Right lobe of liver (tissue), 6 donors: ENCODE data around the gene TEX54. TPM values are rescaled to one million over a fixed set of nuclear protein-coding genes. Genes with fewer than 3 reads are reported as not detected.
"Not testable (repeated sequence)": the region's sequence is repeated elsewhere in the genome, so short reads cannot be mapped to it uniquely, and the experiment has no call there.

ENCODE experiments used
- ATAC-seq, 4 donors: fragments of 200-7000 bp; cut with Tn5 transposase; one replicate each; pipeline ENCODE4 v1.9.1; 2020; ENCODE audit warnings: mild to moderate bottlenecking in 4 of 4, moderate library complexity in 4 of 4
- DNase-seq, 3 donors: peaks; one replicate each; pipeline ENCODE4 v3.0.0-alpha.2; 2020
- H3K27ac ChIP-seq, 3 donors: fragments of 200-600 bp; one replicate each; pipeline ENCODE4 v1.8.0; 2022
- H3K27me3 ChIP-seq, 2 donors: fragments of 200-600 bp; one replicate each; pipeline ENCODE4 v1.8.0; 2022
- H3K36me3 ChIP-seq, 4 donors: fragments of 200-600 bp; sonication (generic) in 1 of 4; one replicate each; pipeline versions ENCODE4 v1.5.1 to v1.8.0; 2017 to 2022; ENCODE audit warnings: control low read depth in 1 of 4
- H3K4me1 ChIP-seq, 4 donors: fragments of 200-600 bp; sonication (generic) in 1 of 4; one replicate each; pipeline versions ENCODE4 v1.5.1 to v1.8.0; 2017 to 2022; ENCODE audit warnings: control low read depth in 1 of 4
- H3K4me3 ChIP-seq, 3 donors: fragments of 200-600 bp; one replicate each; pipeline ENCODE4 v1.8.0; 2022
- H3K9me3 ChIP-seq, 4 donors: fragments of 200-600 bp; sonication (generic) in 1 of 4; one replicate each; pipeline versions ENCODE4 v1.5.1 to v1.8.0; 2017 to 2022; ENCODE audit warnings: control low read depth in 1 of 4
- POLR2A ChIP-seq: fragments of 450-650 bp; IDR thresholded peaks from one replicate; pipeline ENCODE4 v1.6.1; 2017; ENCODE audit warnings: antibody characterized with exemption, mild to moderate bottlenecking
- WGBS: methylation state at CpG from one replicate; pipeline ENCODE4 v1.1.6; 2018; ENCODE audit warnings: low coverage, low lambda C conversion rate; ENCODE audit not compliant: insufficient coverage; ENCODE audit errors: missing lambda C conversion rate; 5-methylcytosine and 5-hydroxymethylcytosine counted together
- intact Hi-C, 2 donors: fragments of 100-400 bp; cut with DNase I; formaldehyde crosslinking; loops; one replicate each; pipeline versions ENCODE4 v1.11.2 to v1.14.1; 2022
- total RNA-seq, 6 experiments: library from RNA; depleted of rRNA in 2 of 6; stranded (reverse); fragments of >200 nt in 2 of 6; fragmentation: NEBNext Ultra II Directional in 3 of 6; extraction: Animal tissue kit (Norgen Biotek cat#: 25700) in 3 of 6; gene quantifications; one replicate each; pipeline versions ENCODE4 v1.1.0 to v1.2.4, GENCODE V29; 2016 to 2023
- TF ChIP-seq, protein P1 (sequence below), 4 donors: fragments of 200-600 bp in 3 of 4; fragments of 450-650 bp in 1 of 4; IDR thresholded peaks; one replicate each; pipeline versions ENCODE4 v1.5.1 to v1.8.0; 2016 to 2022; ENCODE audit warnings: antibody characterized with exemption in 4 of 4, mild to moderate bottlenecking in 2 of 4
- donor health status: DM: no; HTN: yes; CAD: no.
- donor health status: DM: no; HTN: no; CAD: no.
- donor health status: DM: no; HTN: no; CAD: no.
- donor health status: DM: no; HTN: yes; CAD: no.
- donor health status: DM: no; HTN: yes; CAD: no.

Gene TEX54
- total RNA-seq, 6 experiments from 2014 or later: not detected

DNA sequence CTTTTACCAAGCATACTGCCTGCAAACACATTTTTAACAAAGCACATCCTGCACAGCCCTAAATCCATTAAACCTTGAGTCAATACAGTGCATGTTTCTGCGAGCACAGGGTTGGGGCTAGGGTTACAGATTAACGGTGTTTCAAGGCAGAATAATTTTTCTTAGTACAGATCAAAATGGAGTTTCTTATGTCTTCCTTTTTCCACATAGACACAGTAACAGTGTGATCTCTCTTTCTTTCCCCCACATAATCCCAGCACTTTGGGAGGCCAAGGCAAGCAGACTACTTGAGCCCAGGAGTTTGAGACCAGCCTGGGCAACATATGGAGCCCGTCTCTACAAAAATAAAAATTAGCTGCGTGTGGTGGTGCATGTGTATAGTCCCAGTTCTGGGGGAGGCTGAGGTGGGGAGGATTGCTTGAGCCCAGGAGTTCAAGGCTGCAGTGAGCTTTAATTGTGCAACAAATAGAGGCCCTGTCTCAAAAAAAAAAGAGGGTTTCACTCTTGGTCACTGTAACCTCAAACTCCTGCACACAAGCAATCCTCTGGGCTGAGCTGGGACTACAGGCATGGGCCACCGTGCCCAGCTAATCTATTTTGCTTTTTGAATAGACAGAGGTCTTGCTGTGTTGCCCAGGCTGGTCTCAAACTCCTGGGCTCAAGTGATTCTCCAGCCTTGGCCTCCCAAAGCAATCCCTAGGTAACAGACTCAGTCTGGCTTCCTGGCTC, 28.4 kb upstream of the TEX54 start:
- no peaks in the 10 kb centered on the region for H3K27me3 ChIP-seq
- H3K4me1 ChIP-seq: no peaks in the 10 kb centered on the region
- intact Hi-C loops: no loop called here
- TF ChIP-seq, protein P1, sequence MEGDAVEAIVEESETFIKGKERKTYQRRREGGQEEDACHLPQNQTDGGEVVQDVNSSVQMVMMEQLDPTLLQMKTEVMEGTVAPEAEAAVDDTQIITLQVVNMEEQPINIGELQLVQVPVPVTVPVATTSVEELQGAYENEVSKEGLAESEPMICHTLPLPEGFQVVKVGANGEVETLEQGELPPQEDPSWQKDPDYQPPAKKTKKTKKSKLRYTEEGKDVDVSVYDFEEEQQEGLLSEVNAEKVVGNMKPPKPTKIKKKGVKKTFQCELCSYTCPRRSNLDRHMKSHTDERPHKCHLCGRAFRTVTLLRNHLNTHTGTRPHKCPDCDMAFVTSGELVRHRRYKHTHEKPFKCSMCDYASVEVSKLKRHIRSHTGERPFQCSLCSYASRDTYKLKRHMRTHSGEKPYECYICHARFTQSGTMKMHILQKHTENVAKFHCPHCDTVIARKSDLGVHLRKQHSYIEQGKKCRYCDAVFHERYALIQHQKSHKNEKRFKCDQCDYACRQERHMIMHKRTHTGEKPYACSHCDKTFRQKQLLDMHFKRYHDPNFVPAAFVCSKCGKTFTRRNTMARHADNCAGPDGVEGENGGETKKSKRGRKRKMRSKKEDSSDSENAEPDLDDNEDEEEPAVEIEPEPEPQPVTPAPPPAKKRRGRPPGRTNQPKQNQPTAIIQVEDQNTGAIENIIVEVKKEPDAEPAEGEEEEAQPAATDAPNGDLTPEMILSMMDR (IDR thresholded peaks at IDR 0.05): no peak
- TF ChIP-seq POLR2A: no peak
- H3K9me3 ChIP-seq: no peaks in the 10 kb centered on the region
- DNase-seq: no peak
- no peak for ATAC-seq
- 57% methylated on average over 3 of the region's 5 CpGs for WGBS
- H3K36me3 ChIP-seq: no peaks in the 10 kb centered on the region
- H3K4me3 ChIP-seq: no peak overlapping the region
- H3K27ac ChIP-seq: no peak overlapping the region

GRCh38 chr11:62859281-62859703, 26.7 kb upstream of the TEX54 start:
- whole genome bisulfite sequencing: 85% methylated on average over 5 of the region's 8 CpGs
- H3K27me3 ChIP-seq, ATAC-seq, H3K36me3 ChIP-seq, H3K4me1 ChIP-seq, H3K27ac ChIP-seq, H3K4me3 ChIP-seq, H3K9me3 ChIP-seq, DNase-seq: not testable (repeated sequence)
- intact Hi-C loops: loop anchor here in 1 of 2 donors (10.0 kb wide), 1 partner anchor 74 kb away; the partner anchor contains the start of gene TMEM179B

DNA sequence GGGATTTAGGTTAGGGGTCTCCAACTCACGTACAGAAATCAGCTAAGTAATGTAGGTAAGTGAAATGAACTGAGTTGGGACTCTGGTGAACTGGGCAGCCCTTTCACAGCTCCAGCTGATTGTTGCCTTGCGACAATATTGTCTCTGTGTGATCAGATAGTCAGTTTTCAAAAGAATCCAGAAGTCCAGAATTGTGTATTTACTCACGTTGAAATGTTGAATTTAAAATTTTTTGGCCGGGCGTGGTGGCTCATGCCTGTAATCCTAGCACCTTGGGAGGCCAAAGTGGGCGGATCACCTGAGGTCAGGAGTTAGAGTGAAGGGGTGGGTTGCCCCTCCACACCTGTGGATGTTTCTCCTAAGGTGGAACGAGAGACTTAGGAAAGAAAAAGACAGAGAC, 25.6 kb upstream of the TEX54 start:
- Histone ChIP-seq H3K27ac (no peak overlapping the region), H3K4me1 (peaks cover 0 to 19% (median 5%) of the 10 kb centered on the region in 4 donors), H3K27me3 (no peaks in the 10 kb centered on the region), H3K4me3 (no peak overlapping the region), H3K36me3 (peaks cover 0 to 11% (median 5%) of the 10 kb centered on the region in 4 donors), H3K9me3 (no peaks in the 10 kb centered on the region)
- no peak for ATAC-seq
- 75% methylated on average over 5 of the region's 7 CpGs for WGBS
- TF ChIP-seq, protein P1 (IDR thresholded peaks at IDR 0.05): no peak
- no peak for TF ChIP-seq POLR2A
- intact Hi-C loops: loop anchor here in 1 of 2 donors (10.0 kb wide), 1 partner anchor 73 kb away; the partner anchor contains the start of gene TMEM179B
- DNase-seq: no peak

DNA sequence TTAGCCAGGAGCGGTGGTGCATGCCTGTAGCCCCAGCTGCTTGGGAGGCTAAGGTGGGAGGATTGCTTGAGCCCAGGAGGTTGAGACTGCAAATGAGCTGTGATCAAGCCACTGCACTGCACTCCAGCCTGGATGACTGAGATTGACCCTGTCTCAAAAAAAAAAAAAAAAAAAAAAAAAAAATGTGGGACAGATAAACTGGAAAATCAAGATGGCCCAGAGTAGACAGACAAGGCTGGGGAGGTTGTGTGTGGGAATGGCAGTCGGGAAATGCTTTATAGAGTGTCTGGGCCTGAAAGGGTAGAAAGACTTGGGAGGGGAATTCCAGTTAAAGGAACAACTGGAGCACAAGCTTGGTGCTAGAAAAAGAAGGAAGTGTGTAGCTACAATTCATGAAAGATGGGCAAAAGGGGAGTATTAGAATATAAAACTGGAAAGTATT, 24.9 kb upstream of the TEX54 start:
- TF ChIP-seq, protein P1 (IDR thresholded peaks at IDR 0.05): no peak
- no peaks in the 10 kb centered on the region for H3K27me3 ChIP-seq
- no peak overlapping the region for H3K27ac ChIP-seq
- H3K9me3 ChIP-seq: no peaks in the 10 kb centered on the region
- no peak for ATAC-seq
- intact Hi-C loops: loop anchor here in 1 of 2 donors (10.0 kb wide), 1 partner anchor 73 kb away; the partner anchor contains the start of gene TMEM179B
- H3K4me1 ChIP-seq: peaks cover 0 to 19% (median 5%) of the 10 kb centered on the region in 4 donors
- H3K4me3 ChIP-seq: no peak overlapping the region
- H3K36me3 ChIP-seq: peaks cover 0 to 18% (median 10%) of the 10 kb centered on the region in 4 donors
- WGBS: 80% methylated on average over 2 of the region's 2 CpGs
- DNase-seq: no peak

GRCh38 chr11:62856333-62856895, 23.8 kb upstream of the TEX54 start:
- Histone ChIP-seq H3K4me3 (peak overlapping the region; percentile 69 to 80 (median 76)), H3K27ac (peak overlapping the region; percentile 28 to 63 (median 36)), H3K4me1 (peaks cover 0 to 19% (median 5%) of the 10 kb centered on the region in 4 donors), H3K9me3 (no peaks in the 10 kb centered on the region), H3K27me3 (no peaks in the 10 kb centered on the region), H3K36me3 (peaks cover 0 to 25% (median 15%) of the 10 kb centered on the region in 4 donors)
- 3% methylated on average over 15 of the region's 20 CpGs for WGBS
- ATAC-seq (peak; percentile 2 to 28 (median 14)), DNase-seq (no peak)
- intact Hi-C loops: loop anchor here in 1 of 2 donors (10.0 kb wide), 1 partner anchor 72 kb away; the partner anchor contains the start of gene TMEM179B
- no peak for TF ChIP-seq POLR2A
- TF ChIP-seq, protein P1 (IDR thresholded peaks at IDR 0.05): no peak
